A549 (cell line): ENCODE results near the gene LGR6. TPM values are rescaled to one million over a fixed set of nuclear protein-coding genes. Genes with fewer than 3 reads are reported as not detected.

Experiments used
- ATAC-seq, 2 experiments: fragments of 200-7000 bp in 1 of 2; fragments of >200 bp in 1 of 2; cut with Nextera tagmentation in 1 of 2; cut with Tn5 transposase in 1 of 2; 3 replicates each; pipeline versions ENCODE4 v1.8.0 to v1.9.1; 2018 to 2020; ENCODE audit warnings: mild to moderate bottlenecking in 1 of 2, moderate library complexity in 1 of 2
- CTCF ChIA-PET: fragments of 300-600 bp; sonication (Branson Sonifier 250); formaldehyde crosslinking; extraction: SDS; loops from one replicate; lab custom pipeline; 2021; ENCODE audit warnings: antibody characterized with exemption, inconsistent platforms; lab: Yijun Ruan, JAX
- POLR2A ChIA-PET: fragments of 350-600 bp; formaldehyde crosslinking; extraction: SDS; loops from one replicate; lab custom pipeline; 2021; ENCODE audit warnings: antibody characterized with exemption, inconsistent platforms; lab: Yijun Ruan, JAX
- DNase-seq, 2 experiments: peaks; one replicate each; pipeline versions ENCODE4 v3.0.0 to v3.0.0-alpha.2; 2011 to 2016; ENCODE audit warnings: low read depth in 1 of 2, low spot score in 1 of 2
- FAIRE-seq: peaks from 2 replicates; lab custom pipeline; 2011; peaks lifted over from hg19 to GRCh38; lab: Jason Lieb, UNC
- H3K27ac ChIP-seq, 2 experiments: fragments of >200 bp; sonication (Bioruptor Twin); formaldehyde crosslinking; 3 replicates each; pipeline ENCODE4 v1.5.1; 2016 to 2017
- H3K4me1 ChIP-seq: fragments of >200 bp; sonication (Bioruptor Twin); formaldehyde crosslinking; 3 replicates; pipeline ENCODE4 v1.6.1; 2016
- H3K4me2 ChIP-seq: fragments of >200 bp; sonication (Bioruptor Twin); formaldehyde crosslinking; 3 replicates; pipeline ENCODE4 v1.6.1; 2016
- H3K4me3 ChIP-seq: fragments of >200 bp; sonication (Bioruptor Twin); formaldehyde crosslinking; 3 replicates; pipeline ENCODE4 v1.5.1; 2016
- H3K9me3 ChIP-seq: fragments of >200 bp; sonication (Bioruptor Twin); formaldehyde crosslinking; 3 replicates; pipeline ENCODE4 v1.6.1; 2016
- CEBPB ChIP-seq, 2 experiments: fragments of >200 bp in 1 of 2; sonication (Bioruptor Twin) in 1 of 2; formaldehyde crosslinking in 1 of 2; IDR thresholded peaks; 2 replicates each; pipeline ENCODE4 v1.6.1; 2012 to 2016
- CHD4 ChIP-seq: fragments of 200-600 bp; sonication (generic); IDR thresholded peaks from 2 replicates; pipeline ENCODE4 v1.6.1; 2016; ENCODE audit warnings: antibody characterized with exemption, mild to moderate bottlenecking, borderline replicate concordance
- CTCF ChIP-seq: fragments of >200 bp; sonication (Bioruptor Twin); formaldehyde crosslinking; IDR thresholded peaks from 3 replicates; pipeline ENCODE4 v1.5.1; 2016
- EHF ChIP-seq: fragments of 250-450 bp; sonication (Bioruptor Pico); IDR thresholded peaks from 2 replicates; pipeline ENCODE4 v1.5.0; 2020; ENCODE audit warnings: mild to moderate bottlenecking
- EP300 ChIP-seq, 2 experiments: fragments of >200 bp; sonication (Bioruptor Twin); formaldehyde crosslinking; IDR thresholded peaks; 2 replicates in 1 of 2; 3 replicates in 1 of 2; pipeline ENCODE4 v1.6.1; 2016 to 2017
- FOSL2 ChIP-seq, 2 experiments: fragments of 450-650 bp in 1 of 2; fragments of >200 bp in 1 of 2; sonication (Bioruptor Twin) in 1 of 2; formaldehyde crosslinking; IDR thresholded peaks; 2 replicates each; pipeline versions ENCODE4 v1.5.0 to v1.6.1; 2016 to 2020; ENCODE audit warnings: mild to moderate bottlenecking in 1 of 2, moderate library complexity in 1 of 2
- HDAC2 ChIP-seq: fragments of 200-600 bp; sonication (generic); IDR thresholded peaks from 2 replicates; pipeline ENCODE4 v1.6.1; 2016
- HEYL ChIP-seq: fragments of 250-450 bp; sonication (Bioruptor Pico); IDR thresholded peaks from 2 replicates; pipeline ENCODE4 v1.8.0; 2021; ENCODE audit warnings: mild to moderate bottlenecking, moderate library complexity
- HOXA7 ChIP-seq: fragments of 250-450 bp; sonication (Bioruptor Pico); IDR thresholded peaks from 2 replicates; pipeline ENCODE4 v1.5.0; 2020; ENCODE audit warnings: mild to moderate bottlenecking, moderate library complexity
- JUN ChIP-seq, 2 experiments: fragments of >200 bp; sonication (Bioruptor Twin); formaldehyde crosslinking; IDR thresholded peaks; 2 replicates in 1 of 2; 3 replicates in 1 of 2; pipeline ENCODE4 v1.6.1; 2016 to 2017
- KDM5A ChIP-seq: fragments of 200-600 bp; sonication (generic); IDR thresholded peaks from 2 replicates; pipeline ENCODE4 v1.6.1; 2016; ENCODE audit warnings: antibody characterized with exemption, mild to moderate bottlenecking
- MAX ChIP-seq: IDR thresholded peaks from 2 replicates; pipeline ENCODE4 v1.6.1; 2012
- RARB ChIP-seq: fragments of 250-450 bp; sonication (Bioruptor Pico); IDR thresholded peaks from 2 replicates; pipeline ENCODE4 v1.8.0; 2021; ENCODE audit warnings: mild to moderate bottlenecking, moderate library complexity
- RNF2 ChIP-seq: fragments of 200-600 bp; sonication (generic); IDR thresholded peaks from 2 replicates; pipeline ENCODE4 v1.6.1; 2016; ENCODE audit warnings: low read depth, mild to moderate bottlenecking, antibody characterized with exemption, moderate library complexity, borderline replicate concordance
- SREBF2 ChIP-seq: fragments of 450-650 bp; IDR thresholded peaks from 2 replicates; pipeline ENCODE4 v1.6.1; 2014; ENCODE audit warnings: mild to moderate bottlenecking, moderate library complexity
- TP53 ChIP-seq: fragments of 250-450 bp; sonication (Bioruptor Pico); IDR thresholded peaks from 2 replicates; pipeline ENCODE4 v1.5.0; 2021; ENCODE audit warnings: mild to moderate bottlenecking, moderate library complexity
- ZC3H11A ChIP-seq: fragments of 450-650 bp; IDR thresholded peaks from 2 replicates; pipeline ENCODE4 v1.6.1; 2014; ENCODE audit warnings: antibody characterized with exemption, mild to moderate bottlenecking
- ZFP36 ChIP-seq: fragments of 450-650 bp; IDR thresholded peaks from 2 replicates; pipeline ENCODE4 v1.6.1; 2014; ENCODE audit warnings: borderline replicate concordance; ENCODE audit not compliant: partially characterized antibody
- ZNF302 ChIP-seq: fragments of 250-450 bp; sonication (Bioruptor Pico); IDR thresholded peaks from 2 replicates; pipeline ENCODE4 v1.9.0; 2021; ENCODE audit warnings: inconsistent platforms, mild to moderate bottlenecking, moderate library complexity
- WGBS: methylation state at CpG from one replicate; pipeline ENCODE4 v1.1.6; 2017; ENCODE audit errors: missing lambda C conversion rate; 5-methylcytosine and 5-hydroxymethylcytosine counted together
- polyA plus RNA-seq, 4 experiments: library from polyadenylated mRNA; depleted of rRNA in 3 of 4; stranded (reverse); fragments of >200 nt; fragmentation: RNase III in 1 of 4; extraction: RNeasy Plus Mini Kit Qiagen cat#74134 plus additional on column Dnase treatment in 1 of 4; gene quantifications; 2 replicates in 3 of 4; 3 replicates in 1 of 4; pipeline ENCODE4 v1.2.3, GENCODE V29; 2011 to 2017

Gene LGR6
- polyA plus RNA-seq, 2 of the 4 experiments (the other 2 are of a cell fraction), result 0.84 to 1.1 TPM

- H3K9me3 ChIP-seq, result no peaks in the 10 kb centered on the region
- CTCF ChIA-PET, result interaction anchor here (0.8 to 3.5 kb wide), 12 partner anchors 8 to 97 kb away, joined by 3 to 19 read pairs (median 4); partner anchors contain the start of gene LGR6
- peak overlapping the region; percentile 74 to 82 for H3K27ac ChIP-seq
- TF ChIP-seq KDM5A, result no peak
- TF ChIP-seq CTCF, result no peak
- no peak for TF ChIP-seq CHD4
- TF ChIP-seq ZNF302 (CRISPR knock-in tag), result no peak
- no peak for TF ChIP-seq ZC3H11A
- no peak for TF ChIP-seq ZFP36
- no peak for TF ChIP-seq RARB (CRISPR knock-in tag)
- no peak for TF ChIP-seq EP300 (IDR thresholded peaks at IDR 0.05)
- TF ChIP-seq RNF2, result no peak
- no peak for TF ChIP-seq HOXA7 (CRISPR knock-in tag)
- no peak for TF ChIP-seq HEYL (CRISPR knock-in tag)
- POLR2A ChIA-PET, result interaction anchor here (1.0 kb wide), 1 partner anchor 47 kb away, joined by 4 read pairs; no protein-coding TSS in a partner anchor
- ATAC-seq (peak in 1 of 2 experiments; percentile 13; a peak in 3 of 6 replicates), DNase-seq (no peak), FAIRE-seq (no peak)
- H3K4me3 ChIP-seq, result no peak overlapping the region
- WGBS, result 85% methylated on average over 7 of the region's 7 CpGs
- H3K4me1 ChIP-seq, result peaks cover 58% of the 10 kb centered on the region
- peak overlapping the region; percentile 62 for H3K4me2 ChIP-seq
Measured at GRCh38 chr1:202282596-202283283, 89.1 kb downstream of the LGR6 start.

GRCh38 chr1:202283379-202283844 lies 89.8 kb downstream of the LGR6 start:
- peak overlapping the region; percentile 74 to 82 for H3K27ac ChIP-seq
- POLR2A ChIA-PET, result interaction anchor here (0.9 to 1.0 kb wide), 2 partner anchors 9 to 48 kb away, joined by 4 to 5 read pairs; no protein-coding TSS in a partner anchor
- no peak for TF ChIP-seq TP53 (CRISPR knock-in tag)
- TF ChIP-seq EP300 (IDR thresholded peaks at IDR 0.05), result peak in 1 of 2 experiments; percentile 57; a peak in 1 of 5 replicates
- 0 out of 4 replicates have a peak, but pooled peaks of 1 of the 2 experiments have one; percentile 39 for TF ChIP-seq CEBPB (IDR thresholded peaks at IDR 0.05)
- TF ChIP-seq JUN (IDR thresholded peaks at IDR 0.05), result 0 out of 5 replicates have a peak, but pooled peaks of 1 of the 2 experiments have one; percentile 17
- no peak for TF ChIP-seq SREBF2
- ATAC-seq (peak; percentile 52 to 62), FAIRE-seq (no peak), DNase-seq (peak; percentile 28 to 33)
- CTCF ChIA-PET, result interaction anchor here (0.8 to 3.5 kb wide), 9 partner anchors 9 to 128 kb away, joined by 3 to 19 read pairs (median 6); no protein-coding TSS in a partner anchor
- no peaks in the 10 kb centered on the region for H3K9me3 ChIP-seq
- 45% methylated on average over 10 of the region's 10 CpGs for WGBS
- H3K4me1 ChIP-seq, result peaks cover 58% of the 10 kb centered on the region
- no peak overlapping the region; the same call in 2 of the 3 replicates for H3K4me3 ChIP-seq
- peak overlapping the region; percentile 62 for H3K4me2 ChIP-seq

- peak; percentile 64 to 69 for DNase-seq
- no peak overlapping the region for H3K4me3 ChIP-seq
- no peaks in the 10 kb centered on the region for H3K9me3 ChIP-seq
- CTCF ChIA-PET, result interaction anchor here (1.3 to 3.5 kb wide), 8 partner anchors 9 to 129 kb away, joined by 4 to 19 read pairs (median 6); no protein-coding TSS in a partner anchor
- POLR2A ChIA-PET, result interaction anchor here (0.9 to 1.0 kb wide), 2 partner anchors 8 to 48 kb away, joined by 3 to 5 read pairs; no protein-coding TSS in a partner anchor
- H3K4me2 ChIP-seq, result peak overlapping the region; percentile 62
- FAIRE-seq, result no peak
- peaks cover 58% of the 10 kb centered on the region for H3K4me1 ChIP-seq
- ATAC-seq, result peak; percentile 72 to 79
- WGBS, result 16% methylated on average over 4 of the region's 4 CpGs
- 0 out of 5 replicates have a peak, but pooled peaks of 1 of the 2 experiments have one; percentile 10 for TF ChIP-seq JUN (IDR thresholded peaks at IDR 0.05)
- TF ChIP-seq SREBF2, result no peak
- no peak for TF ChIP-seq FOSL2 (IDR thresholded peaks at IDR 0.05)
- 0 out of 2 replicates have a peak, but pooled peaks have one; percentile 27 for TF ChIP-seq FOSL2 (CRISPR knock-in tag; IDR thresholded peaks at IDR 0.05)
- TF ChIP-seq EHF (CRISPR knock-in tag), result no peak
- TF ChIP-seq HDAC2, result no peak
- TF ChIP-seq EP300 (IDR thresholded peaks at IDR 0.05), result peak in 1 of 2 experiments; percentile 43; a peak in 1 of 5 replicates
- TF ChIP-seq MAX, result peak; percentile 33; the same call in 1 of the 2 replicates
- peak overlapping the region; percentile 74 to 82 for H3K27ac ChIP-seq
Measured at GRCh38 chr1:202283991-202284390, 90.4 kb downstream of the LGR6 start.
